Measurements from ENCODE around the gene RPTOR.
"Not testable (repeated sequence)": the region's sequence is repeated elsewhere in the genome, so short reads cannot be mapped to it uniquely, and the experiment has no call there.

Gene RPTOR

GRCh38 chr17:80529904-80530292 is 14.7 kb upstream of the RPTOR start:
- no peaks in the 10 kb centered on the region for H3K36me3 ChIP-seq (ENCODE audit: control insufficient read depth, insufficient read depth, low read length)
- no peak overlapping the region for H3K4me2 ChIP-seq (ENCODE audit: low read length)
- WGBS (ENCODE audit: extremely low coverage, insufficient coverage, low lambda C conversion rate): no CpG with 5 or more reads among the region's 6 CpGs
- no peak overlapping the region for H3K23ac ChIP-seq (ENCODE audit: low read length)
- DNase-seq: peak; percentile 20
- no peak overlapping the region for H3K9ac ChIP-seq (ENCODE audit: low read length)
- H3K27ac ChIP-seq (ENCODE audit: low read depth, low read length): no peak overlapping the region
- no peaks in the 10 kb centered on the region for H3K27me3 ChIP-seq (ENCODE audit: insufficient read depth, low read length, poor library complexity)
- H3K18ac ChIP-seq (ENCODE audit: low read length): no peak overlapping the region
- no peak overlapping the region for H2BK120ac ChIP-seq (ENCODE audit: low read depth, low read length)
- no peak overlapping the region for H3K56ac ChIP-seq (ENCODE audit: low read length)
- no peak overlapping the region for H2BK15ac ChIP-seq (replicated peaks; ENCODE audit: low read depth)
- no peak overlapping the region for H2AK5ac ChIP-seq (ENCODE audit: low read length)
- no peak overlapping the region for H4K5ac ChIP-seq (ENCODE audit: low read length)
- H4K8ac ChIP-seq (ENCODE audit: low read depth, low read length): no peak overlapping the region
- H3K4ac ChIP-seq (ENCODE audit: low read depth, low read length): no peak overlapping the region
- no peaks in the 10 kb centered on the region for H3K79me2 ChIP-seq (ENCODE audit: control insufficient read depth, insufficient read depth, low read length)
- H3K4me3 ChIP-seq (ENCODE audit: low read length): no peak overlapping the region
- H3K79me1 ChIP-seq (ENCODE audit: low read length): no peaks in the 10 kb centered on the region
- H3K4me1 ChIP-seq (ENCODE audit: control insufficient read depth, low read depth, low read length): no peaks in the 10 kb centered on the region
- no peak overlapping the region for H2BK5ac ChIP-seq (ENCODE audit: low read length)

- no peak overlapping the region for H4K8ac ChIP-seq (ENCODE audit: low read depth, low read length)
- no peak overlapping the region for H2BK15ac ChIP-seq (replicated peaks; ENCODE audit: low read depth)
- no peak overlapping the region for H3K23ac ChIP-seq (ENCODE audit: low read length)
- WGBS (ENCODE audit: extremely low coverage, insufficient coverage, low lambda C conversion rate): no CpG with 5 or more reads among the region's 7 CpGs
- no peaks in the 10 kb centered on the region for H3K79me2 ChIP-seq (ENCODE audit: control insufficient read depth, insufficient read depth, low read length)
- H3K4me1 ChIP-seq (ENCODE audit: control insufficient read depth, low read depth, low read length): no peaks in the 10 kb centered on the region
- no peak overlapping the region for H2BK5ac ChIP-seq (ENCODE audit: low read length)
- H2AK5ac ChIP-seq (ENCODE audit: low read length): no peak overlapping the region
- no peak overlapping the region for H3K27ac ChIP-seq (ENCODE audit: low read depth, low read length)
- DNase-seq: no peak
- H4K5ac ChIP-seq (ENCODE audit: low read length): no peak overlapping the region
- no peak overlapping the region for H3K4me3 ChIP-seq (ENCODE audit: low read length)
- H3K9ac ChIP-seq (ENCODE audit: low read length): no peak overlapping the region
- no peak overlapping the region for H3K18ac ChIP-seq (ENCODE audit: low read length)
- H3K56ac ChIP-seq (ENCODE audit: low read length): no peak overlapping the region
- no peak overlapping the region for H3K4me2 ChIP-seq (ENCODE audit: low read length)
- no peaks in the 10 kb centered on the region for H3K27me3 ChIP-seq (ENCODE audit: insufficient read depth, low read length, poor library complexity)
- no peaks in the 10 kb centered on the region for H3K36me3 ChIP-seq (ENCODE audit: control insufficient read depth, insufficient read depth, low read length)
- H2BK120ac ChIP-seq (ENCODE audit: low read depth, low read length): no peak overlapping the region
- H3K79me1 ChIP-seq (ENCODE audit: low read length): no peaks in the 10 kb centered on the region
- H3K4ac ChIP-seq (ENCODE audit: low read depth, low read length): no peak overlapping the region
These were observed 13.2 kb upstream of the RPTOR start for GRCh38 chr17:80531400-80531799.

GRCh38 chr17:80537386-80537785 is 7.3 kb upstream of the RPTOR start:
- H3K4me1 ChIP-seq (ENCODE audit: control insufficient read depth, low read depth, low read length); H3K27me3 ChIP-seq (ENCODE audit: insufficient read depth, low read length, poor library complexity); H3K27ac ChIP-seq (ENCODE audit: low read depth, low read length); H2BK15ac ChIP-seq (replicated peaks; ENCODE audit: low read depth); H4K8ac ChIP-seq (ENCODE audit: low read depth, low read length); H3K4ac ChIP-seq (ENCODE audit: low read depth, low read length); DNase-seq; H2BK120ac ChIP-seq (ENCODE audit: low read depth, low read length); H2BK5ac ChIP-seq (ENCODE audit: low read length); H3K79me2 ChIP-seq (ENCODE audit: control insufficient read depth, insufficient read depth, low read length); H3K23ac ChIP-seq (ENCODE audit: low read length); H2AK5ac ChIP-seq (ENCODE audit: low read length); H3K79me1 ChIP-seq (ENCODE audit: low read length); H3K4me3 ChIP-seq (ENCODE audit: low read length); H3K56ac ChIP-seq (ENCODE audit: low read length); H3K9ac ChIP-seq (ENCODE audit: low read length); H3K4me2 ChIP-seq (ENCODE audit: low read length); H4K5ac ChIP-seq (ENCODE audit: low read length); H3K18ac ChIP-seq (ENCODE audit: low read length); H3K36me3 ChIP-seq (ENCODE audit: control insufficient read depth, insufficient read depth, low read length): not testable (repeated sequence)
- WGBS (ENCODE audit: extremely low coverage, insufficient coverage, low lambda C conversion rate): no CpG with 5 or more reads among the region's 30 CpGs

- no peak overlapping the region for H3K23ac ChIP-seq (ENCODE audit: low read length)
- H3K56ac ChIP-seq (ENCODE audit: low read length): no peak overlapping the region
- no peak for DNase-seq
- no peak overlapping the region for H4K8ac ChIP-seq (ENCODE audit: low read depth, low read length)
- no peaks in the 10 kb centered on the region for H3K36me3 ChIP-seq (ENCODE audit: control insufficient read depth, insufficient read depth, low read length)
- no peaks in the 10 kb centered on the region for H3K79me1 ChIP-seq (ENCODE audit: low read length)
- H3K79me2 ChIP-seq (ENCODE audit: control insufficient read depth, insufficient read depth, low read length): no peaks in the 10 kb centered on the region
- no peak overlapping the region for H4K5ac ChIP-seq (ENCODE audit: low read length)
- H3K4me3 ChIP-seq (ENCODE audit: low read length): no peak overlapping the region
- no peak overlapping the region for H3K9ac ChIP-seq (ENCODE audit: low read length)
- H3K4me2 ChIP-seq (ENCODE audit: low read length): no peak overlapping the region
- no peak overlapping the region for H2BK120ac ChIP-seq (ENCODE audit: low read depth, low read length)
- H2AK5ac ChIP-seq (ENCODE audit: low read length): no peak overlapping the region
- WGBS (ENCODE audit: extremely low coverage, insufficient coverage, low lambda C conversion rate): no CpG with 5 or more reads among the region's 14 CpGs
- H2BK5ac ChIP-seq (ENCODE audit: low read length): no peak overlapping the region
- H3K4ac ChIP-seq (ENCODE audit: low read depth, low read length): no peak overlapping the region
- no peak overlapping the region for H3K27ac ChIP-seq (ENCODE audit: low read depth, low read length)
- no peaks in the 10 kb centered on the region for H3K27me3 ChIP-seq (ENCODE audit: insufficient read depth, low read length, poor library complexity)
- H2BK15ac ChIP-seq (replicated peaks; ENCODE audit: low read depth): no peak overlapping the region
- H3K18ac ChIP-seq (ENCODE audit: low read length): no peak overlapping the region
- no peaks in the 10 kb centered on the region for H3K4me1 ChIP-seq (ENCODE audit: control insufficient read depth, low read depth, low read length)
These were observed 6.2 kb upstream of the RPTOR start for GRCh38 chr17:80538484-80538883.

- Histone ChIP-seq H2BK15ac (replicated peaks; ENCODE audit: low read depth) (no peak overlapping the region), H3K27me3 (ENCODE audit: insufficient read depth, low read length, poor library complexity) (no peaks in the 10 kb centered on the region), H3K18ac (ENCODE audit: low read length) (no peak overlapping the region), H3K4ac (ENCODE audit: low read depth, low read length) (no peak overlapping the region), H2AK5ac (ENCODE audit: low read length) (no peak overlapping the region), H3K79me1 (ENCODE audit: low read length) (no peaks in the 10 kb centered on the region), H2BK120ac (ENCODE audit: low read depth, low read length) (no peak overlapping the region), H3K4me2 (ENCODE audit: low read length) (no peak overlapping the region), H3K4me3 (ENCODE audit: low read length) (no peak overlapping the region), H3K36me3 (ENCODE audit: control insufficient read depth, insufficient read depth, low read length) (no peaks in the 10 kb centered on the region), H4K8ac (ENCODE audit: low read depth, low read length) (no peak overlapping the region), H2BK5ac (ENCODE audit: low read length) (no peak overlapping the region), H3K27ac (ENCODE audit: low read depth, low read length) (no peak overlapping the region), H3K23ac (ENCODE audit: low read length) (no peak overlapping the region), H3K4me1 (ENCODE audit: control insufficient read depth, low read depth, low read length) (no peaks in the 10 kb centered on the region), H3K9ac (ENCODE audit: low read length) (no peak overlapping the region), H4K5ac (ENCODE audit: low read length) (no peak overlapping the region), H3K79me2 (ENCODE audit: control insufficient read depth, insufficient read depth, low read length) (no peaks in the 10 kb centered on the region), H3K56ac (ENCODE audit: low read length) (peak overlapping the region; percentile 10)
- WGBS (ENCODE audit: extremely low coverage, insufficient coverage, low lambda C conversion rate): no CpG with 5 or more reads among the region's 12 CpGs
- peak; percentile 50 for DNase-seq
These were observed 5.5 kb upstream of the RPTOR start for GRCh38 chr17:80539022-80539641.

- DNase-seq: peak; percentile 56
- H3K4me2 ChIP-seq (ENCODE audit: low read length): peak overlapping the region; percentile 62
- no peak overlapping the region for H3K18ac ChIP-seq (ENCODE audit: low read length)
- peak overlapping the region; percentile 97 for H3K4me3 ChIP-seq (ENCODE audit: low read length)
- H2BK120ac ChIP-seq (ENCODE audit: low read depth, low read length): no peak overlapping the region
- peak overlapping the region; percentile 99 for H3K56ac ChIP-seq (ENCODE audit: low read length)
- no peak overlapping the region for H4K8ac ChIP-seq (ENCODE audit: low read depth, low read length)
- no peak overlapping the region for H2BK5ac ChIP-seq (ENCODE audit: low read length)
- H3K23ac ChIP-seq (ENCODE audit: low read length): no peak overlapping the region
- H2AK5ac ChIP-seq (ENCODE audit: low read length): no peak overlapping the region
- no peak overlapping the region for H3K4ac ChIP-seq (ENCODE audit: low read depth, low read length)
- peak overlapping the region; percentile 98 for H3K9ac ChIP-seq (ENCODE audit: low read length)
- no CpG with 5 or more reads among the region's 8 CpGs for WGBS (ENCODE audit: extremely low coverage, insufficient coverage, low lambda C conversion rate)
- no peak overlapping the region for H2BK15ac ChIP-seq (replicated peaks; ENCODE audit: low read depth)
- no peak overlapping the region for H4K5ac ChIP-seq (ENCODE audit: low read length)
- peaks cover 18% of the 10 kb centered on the region for H3K79me1 ChIP-seq (ENCODE audit: low read length)
- H3K27me3 ChIP-seq (ENCODE audit: insufficient read depth, low read length, poor library complexity): no peaks in the 10 kb centered on the region
- H3K4me1 ChIP-seq (ENCODE audit: control insufficient read depth, low read depth, low read length): peaks cover 2% of the 10 kb centered on the region
- H3K27ac ChIP-seq (ENCODE audit: low read depth, low read length): no peak overlapping the region
- H3K36me3 ChIP-seq (ENCODE audit: control insufficient read depth, insufficient read depth, low read length): no peaks in the 10 kb centered on the region
- H3K79me2 ChIP-seq (ENCODE audit: control insufficient read depth, insufficient read depth, low read length): peaks cover 39% of the 10 kb centered on the region
These were observed 825 bp downstream of the RPTOR start for GRCh38 chr17:80545499-80545826.

All from mesendoderm (in vitro differentiated cells).